Epidermal melanocyte (primary cell): ENCODE results near the gene CTAGE6.
"Not testable (repeated sequence)": the region's sequence is repeated elsewhere in the genome, so short reads cannot be mapped to it uniquely, and the experiment has no call there.

Experiments used
- DNase-seq: peaks from one replicate; pipeline ENCODE4 v3.0.0; 2011; ENCODE audit warnings: low spot score; ENCODE audit not compliant: insufficient read length

CTAGE6 gene

DNA sequence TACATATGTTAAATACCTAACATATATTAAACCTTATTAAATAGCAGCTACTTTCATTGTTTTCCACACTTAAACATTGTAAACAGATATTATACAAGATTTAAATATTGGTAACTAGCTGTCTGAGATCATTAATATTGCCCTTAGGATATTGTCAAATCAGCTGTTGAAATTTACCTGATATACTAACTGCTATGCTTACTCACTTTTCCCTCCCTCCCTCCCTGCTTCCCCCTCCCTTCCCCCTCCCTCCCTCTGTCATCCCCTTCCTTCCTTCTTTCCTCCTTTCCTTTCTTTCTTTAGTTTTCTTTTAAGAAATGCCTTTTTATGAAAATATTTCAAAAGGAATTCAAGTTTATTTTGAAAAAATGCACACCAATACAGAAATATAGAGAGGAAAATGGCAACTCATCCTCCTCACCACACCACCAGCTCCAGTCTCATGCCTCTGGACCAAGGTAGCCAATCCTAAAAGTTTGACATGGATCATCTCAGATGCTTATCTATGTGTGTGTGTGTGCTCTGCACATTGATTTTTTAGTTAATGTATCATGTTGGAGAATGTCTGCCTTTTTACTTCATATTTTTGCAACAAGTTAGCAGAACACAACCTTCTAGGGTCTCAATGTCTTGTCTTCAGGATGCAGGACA, 41.8 kb downstream of the CTAGE6 start:
- not testable (repeated sequence) for DNase-seq

DNA sequence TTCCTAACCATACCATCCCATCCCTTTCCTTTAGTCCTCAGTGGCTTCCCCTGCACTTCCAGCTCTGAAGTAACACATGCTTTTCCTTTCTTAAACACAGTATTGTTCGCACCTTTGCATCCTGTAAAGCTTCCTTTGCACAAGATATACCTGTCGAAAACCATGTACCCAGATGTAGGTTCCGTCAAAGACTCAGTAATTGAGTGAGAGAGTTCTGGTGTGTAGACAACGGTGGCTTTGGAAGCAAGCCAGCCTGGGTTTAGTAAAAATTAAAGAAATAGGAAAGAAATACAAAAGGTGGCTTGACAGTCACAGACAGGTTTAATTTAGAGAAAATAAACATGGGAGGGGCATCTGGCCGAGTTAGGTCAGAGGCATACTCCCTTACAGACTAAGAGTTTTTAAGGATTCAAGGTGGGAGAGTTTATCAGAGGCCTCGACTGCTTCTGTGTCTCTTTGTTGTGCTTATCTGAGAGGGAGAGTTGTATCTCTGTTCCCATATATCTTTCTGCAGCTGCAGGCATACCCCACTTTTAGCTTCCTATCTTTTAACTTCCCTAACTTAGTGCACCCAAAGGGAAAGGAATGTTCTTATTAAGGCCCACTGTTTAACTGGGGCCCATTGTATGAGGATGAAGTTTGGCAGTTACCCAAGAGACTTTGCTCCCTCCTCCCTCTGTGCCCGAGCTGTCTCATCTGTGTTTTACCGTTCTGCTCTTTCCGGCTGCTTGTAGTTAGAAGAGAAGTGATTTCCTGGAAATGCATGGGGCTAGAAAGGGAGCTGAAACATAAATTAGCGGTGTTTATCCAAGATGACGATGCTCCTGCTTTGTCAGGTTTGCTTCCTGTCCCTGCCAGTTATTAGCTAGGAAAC, 42.7 kb downstream of the CTAGE6 start:
- not testable (repeated sequence) for DNase-seq

DNA sequence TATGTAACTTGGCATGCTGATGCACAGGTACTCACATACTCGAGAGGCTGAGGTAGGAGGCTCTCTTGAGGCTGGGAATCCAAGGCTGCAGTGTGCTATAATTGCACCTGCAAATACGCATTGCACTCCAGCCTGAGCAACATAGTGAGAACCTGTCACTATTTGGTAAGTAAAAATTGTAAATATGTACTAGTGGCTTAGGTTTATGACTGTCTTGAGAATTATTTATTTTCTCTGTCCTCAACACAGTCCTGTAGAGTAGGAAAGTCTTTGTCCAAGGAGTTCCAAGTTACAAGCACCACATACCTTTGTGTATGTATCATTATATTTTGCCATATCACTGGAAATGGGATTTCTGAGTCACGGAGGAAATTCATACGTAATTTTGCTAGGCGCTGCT, 45.1 kb downstream of the CTAGE6 start:
- not testable (repeated sequence) for DNase-seq

DNA sequence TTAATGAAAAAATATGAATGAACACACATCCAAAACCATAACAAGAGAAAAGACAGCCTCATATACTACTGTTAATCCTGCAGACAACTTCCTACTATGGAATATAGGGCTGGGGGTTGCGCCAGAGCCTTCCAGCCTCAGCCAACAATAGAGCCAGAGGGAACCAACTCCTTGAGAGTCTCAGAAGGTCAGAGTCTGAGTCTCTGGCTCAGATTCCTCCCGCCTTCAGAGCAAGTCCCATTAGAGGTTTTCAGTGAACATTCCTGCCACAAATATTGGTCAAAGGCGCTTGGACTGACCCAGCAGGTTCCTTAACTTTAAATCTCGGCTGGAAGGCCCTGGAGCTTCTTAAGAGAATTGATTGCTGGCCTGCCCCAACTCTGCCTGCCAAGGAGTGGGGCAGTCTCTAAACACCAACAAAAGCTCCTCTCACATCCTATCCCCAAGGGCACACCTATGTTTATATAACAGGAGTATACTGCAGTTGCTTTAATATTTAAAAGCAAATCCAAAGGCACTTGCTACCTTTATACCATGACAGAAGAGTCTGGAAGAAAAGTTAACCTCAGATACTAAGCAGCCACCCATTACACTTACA, 45.7 kb downstream of the CTAGE6 start:
- DNase-seq, result not testable (repeated sequence)

DNA sequence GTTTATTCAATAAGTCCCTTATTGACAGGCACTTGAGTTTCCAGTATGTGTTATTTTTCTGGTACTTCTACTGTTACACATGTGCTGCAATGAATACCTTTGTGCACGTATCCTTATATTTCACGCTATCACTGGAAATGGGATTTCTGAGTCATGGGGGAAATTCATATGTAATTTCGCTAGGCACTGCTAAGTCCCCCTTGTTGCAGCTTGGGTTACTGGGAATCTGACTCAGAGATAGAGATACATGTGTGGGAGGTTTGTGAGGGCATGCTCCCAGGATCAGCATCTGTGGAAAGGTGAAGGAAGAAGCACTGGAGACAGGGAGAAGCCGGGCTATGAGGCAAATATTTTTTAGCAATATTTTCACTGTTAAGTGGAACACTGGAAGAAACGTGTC, 47.6 kb downstream of the CTAGE6 start:
- not testable (repeated sequence) for DNase-seq
